ENCODE measurements around the gene CDKN2B. TPM values are rescaled to one million over a fixed set of nuclear protein-coding genes. Genes with fewer than 3 reads are reported as not detected.

CDKN2B gene
- total RNA-seq, 1 donor from 2014 or later = 252 TPM

DNA sequence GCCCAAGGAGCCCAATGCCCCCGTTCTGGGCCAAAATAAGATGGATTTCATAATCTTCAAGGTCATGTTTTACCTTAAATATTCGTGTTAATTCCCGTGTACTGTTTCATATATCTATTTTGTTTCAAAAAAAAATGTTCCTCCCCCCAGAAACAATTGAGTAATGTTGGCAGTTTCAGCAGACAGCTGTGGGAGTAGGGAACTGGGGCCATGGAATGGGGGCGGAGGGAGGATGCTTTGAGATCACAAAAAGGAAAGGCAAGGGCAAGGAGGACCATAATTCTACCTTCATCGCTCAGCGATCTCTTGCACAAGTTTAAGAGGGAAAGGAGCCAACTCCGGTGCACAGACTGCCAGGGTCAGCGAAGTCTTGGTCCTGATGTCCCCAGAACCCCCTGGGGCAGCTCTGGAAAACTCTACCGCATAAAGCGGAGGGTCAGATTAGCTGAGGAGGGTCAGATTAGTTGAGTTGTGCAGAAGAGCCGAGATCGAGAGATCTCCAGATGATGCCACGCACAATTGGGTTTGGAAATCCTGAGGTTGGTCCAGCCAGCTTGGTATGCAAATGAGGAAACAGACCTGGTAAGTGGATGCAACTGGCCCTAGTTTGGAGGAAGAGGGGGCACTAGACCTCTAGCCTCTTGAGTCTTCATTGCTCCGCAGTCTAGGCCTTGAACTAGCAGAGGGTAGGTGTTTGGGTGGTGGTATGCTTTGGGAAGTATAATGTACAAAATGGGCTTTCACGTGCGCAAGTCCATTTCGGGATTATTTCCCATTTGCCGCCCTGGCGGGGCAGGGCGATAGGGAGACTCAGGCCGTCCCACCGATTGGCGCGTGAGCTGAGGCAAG, 38.9 kb downstream of the CDKN2B start:
- TF ChIP-seq, protein P1, sequence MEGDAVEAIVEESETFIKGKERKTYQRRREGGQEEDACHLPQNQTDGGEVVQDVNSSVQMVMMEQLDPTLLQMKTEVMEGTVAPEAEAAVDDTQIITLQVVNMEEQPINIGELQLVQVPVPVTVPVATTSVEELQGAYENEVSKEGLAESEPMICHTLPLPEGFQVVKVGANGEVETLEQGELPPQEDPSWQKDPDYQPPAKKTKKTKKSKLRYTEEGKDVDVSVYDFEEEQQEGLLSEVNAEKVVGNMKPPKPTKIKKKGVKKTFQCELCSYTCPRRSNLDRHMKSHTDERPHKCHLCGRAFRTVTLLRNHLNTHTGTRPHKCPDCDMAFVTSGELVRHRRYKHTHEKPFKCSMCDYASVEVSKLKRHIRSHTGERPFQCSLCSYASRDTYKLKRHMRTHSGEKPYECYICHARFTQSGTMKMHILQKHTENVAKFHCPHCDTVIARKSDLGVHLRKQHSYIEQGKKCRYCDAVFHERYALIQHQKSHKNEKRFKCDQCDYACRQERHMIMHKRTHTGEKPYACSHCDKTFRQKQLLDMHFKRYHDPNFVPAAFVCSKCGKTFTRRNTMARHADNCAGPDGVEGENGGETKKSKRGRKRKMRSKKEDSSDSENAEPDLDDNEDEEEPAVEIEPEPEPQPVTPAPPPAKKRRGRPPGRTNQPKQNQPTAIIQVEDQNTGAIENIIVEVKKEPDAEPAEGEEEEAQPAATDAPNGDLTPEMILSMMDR (IDR thresholded peaks at IDR 0.05) = no peak
- H3K9me3 Mint-ChIP-seq (ENCODE audit: low read depth) = no peaks in the 10 kb centered on the region
- peaks cover 25% of the 10 kb centered on the region for H3K36me3 Mint-ChIP-seq (ENCODE audit: low read depth)
- H3K27ac Mint-ChIP-seq (ENCODE audit: unreplicated experiment) = no peak overlapping the region
- peaks cover 36% of the 10 kb centered on the region for H3K4me1 Mint-ChIP-seq (ENCODE audit: low read depth)
- no peak overlapping the region for H3K4me3 Mint-ChIP-seq (ENCODE audit: unreplicated experiment)
- no peak for DNase-seq (ENCODE audit: low spot score)
- peaks cover 87% of the 10 kb centered on the region for H3K27me3 Mint-ChIP-seq (ENCODE audit: low read depth)

DNA sequence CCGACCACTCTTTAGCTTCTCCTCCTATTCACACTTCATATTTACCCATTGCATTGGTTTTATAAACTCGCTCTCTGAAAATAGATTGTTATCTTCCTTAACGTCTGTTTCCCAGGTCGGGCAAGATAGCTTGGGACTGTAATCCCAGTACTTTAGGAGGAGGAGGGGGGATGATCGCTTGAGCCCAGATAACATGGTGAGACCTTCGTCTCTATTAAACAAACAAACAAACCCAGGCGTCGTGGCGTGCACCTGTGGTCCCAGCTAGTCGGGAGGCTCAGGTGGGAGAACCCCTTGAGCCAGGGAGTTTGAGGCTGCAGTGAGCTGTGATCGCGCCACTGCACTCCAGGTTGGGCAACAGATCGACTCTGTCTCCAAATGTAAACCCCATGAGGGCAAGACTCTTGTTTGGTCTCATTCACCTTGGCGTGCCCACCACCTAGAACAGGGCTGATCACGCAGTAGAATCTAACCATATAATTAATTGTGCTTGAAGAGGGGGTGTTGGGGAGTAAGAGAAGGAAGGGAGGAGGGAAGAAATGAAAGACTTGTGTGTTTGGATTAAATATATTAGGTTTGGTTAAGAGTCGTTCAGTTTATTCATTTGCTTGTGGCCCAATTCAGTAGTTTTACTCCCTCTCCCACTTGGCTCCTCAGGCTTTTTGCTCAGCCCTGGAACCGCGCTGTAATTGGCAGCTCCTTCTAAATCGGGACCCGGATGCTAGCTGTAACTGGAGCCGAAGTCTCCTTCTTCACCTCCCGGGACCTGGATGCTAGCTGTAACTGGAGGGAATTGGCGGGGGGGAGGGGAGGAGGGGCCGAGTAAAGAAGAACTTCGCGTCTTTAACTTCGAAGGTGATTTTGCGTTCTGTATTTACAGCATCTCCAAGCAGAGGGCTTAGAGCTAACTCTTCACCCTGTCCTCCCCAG, 39.8 kb downstream of the CDKN2B start:
- Mint-ChIP-seq H3K4me1 (ENCODE audit: low read depth) (peaks cover 28% of the 10 kb centered on the region), H3K36me3 (ENCODE audit: low read depth) (peaks cover 25% of the 10 kb centered on the region), H3K27me3 (ENCODE audit: low read depth) (peaks cover 82% of the 10 kb centered on the region), H3K4me3 (ENCODE audit: unreplicated experiment) (no peak overlapping the region), H3K9me3 (ENCODE audit: low read depth) (no peaks in the 10 kb centered on the region), H3K27ac (ENCODE audit: unreplicated experiment) (no peak overlapping the region)
- TF ChIP-seq, protein P1 (IDR thresholded peaks at IDR 0.05) = no peak
- DNase-seq (ENCODE audit: low spot score) = no peak

DNA sequence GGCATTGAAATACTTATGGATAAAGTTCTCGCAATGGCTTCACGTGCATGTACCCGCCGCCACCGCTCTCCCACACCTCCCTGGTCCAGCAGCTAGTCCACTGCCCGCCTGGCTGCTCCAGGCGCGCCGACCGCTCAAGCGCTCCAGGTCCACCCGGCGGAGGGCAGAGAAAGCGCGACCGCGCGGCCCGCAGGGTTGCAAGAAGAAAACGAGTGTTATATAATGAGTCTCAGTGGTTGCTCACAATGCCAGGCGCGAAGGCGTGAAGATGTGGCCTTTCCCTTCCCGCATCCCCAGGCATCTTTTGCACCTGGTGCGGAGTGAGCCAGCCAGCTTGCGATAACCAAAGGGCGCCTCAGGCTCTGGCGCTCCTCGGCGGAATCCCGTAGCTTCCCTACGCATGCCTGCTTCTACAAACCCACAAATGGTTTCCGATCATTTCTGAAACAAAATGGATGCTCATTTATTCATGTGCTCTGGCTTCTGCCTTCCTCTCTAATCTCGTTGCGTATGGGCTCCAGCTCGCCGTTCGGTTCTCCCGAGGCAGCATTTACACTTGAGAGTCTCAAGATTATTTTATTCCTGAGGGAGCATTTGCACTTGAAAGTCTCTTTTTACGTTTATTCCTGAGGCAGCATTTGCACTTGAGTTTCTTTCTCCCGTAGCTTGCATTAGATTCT, 40.6 kb downstream of the CDKN2B start:
- peaks cover 28% of the 10 kb centered on the region for H3K36me3 Mint-ChIP-seq (ENCODE audit: low read depth)
- peak overlapping the region; percentile 42 for H3K4me3 Mint-ChIP-seq (ENCODE audit: unreplicated experiment)
- no peak overlapping the region for H3K27ac Mint-ChIP-seq (ENCODE audit: unreplicated experiment)
- TF ChIP-seq, protein P1 (IDR thresholded peaks at IDR 0.05) = peak; percentile 12
- H3K9me3 Mint-ChIP-seq (ENCODE audit: low read depth) = peaks cover 4% of the 10 kb centered on the region
- peaks cover 26% of the 10 kb centered on the region for H3K4me1 Mint-ChIP-seq (ENCODE audit: low read depth)
- peaks cover 81% of the 10 kb centered on the region for H3K27me3 Mint-ChIP-seq (ENCODE audit: low read depth)
- DNase-seq (ENCODE audit: low spot score) = no peak

DNA sequence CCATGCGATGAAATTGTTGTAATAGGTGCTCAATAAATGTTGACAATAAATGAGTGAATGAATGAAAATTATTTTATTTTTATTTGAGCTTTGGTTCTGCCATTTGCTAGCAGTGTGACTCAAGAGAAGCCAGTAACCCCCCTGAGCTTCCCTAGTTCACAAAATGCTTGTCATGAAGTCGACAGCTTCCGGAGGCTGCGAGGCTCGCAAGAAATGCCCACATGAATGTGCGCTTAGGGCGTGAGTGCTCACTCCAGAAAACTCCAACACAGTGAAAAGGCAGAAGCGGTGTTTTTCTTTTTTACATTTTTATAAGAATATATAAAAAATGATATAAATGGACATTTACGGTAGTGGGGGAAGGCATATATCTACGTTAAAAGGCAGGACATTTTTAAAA, 41.4 kb downstream of the CDKN2B start:
- DNase-seq (ENCODE audit: low spot score) = no peak
- H3K36me3 Mint-ChIP-seq (ENCODE audit: low read depth) = peaks cover 34% of the 10 kb centered on the region
- TF ChIP-seq, protein P1 (IDR thresholded peaks at IDR 0.05) = no peak
- H3K27ac Mint-ChIP-seq (ENCODE audit: unreplicated experiment) = no peak overlapping the region
- H3K27me3 Mint-ChIP-seq (ENCODE audit: low read depth) = peaks cover 86% of the 10 kb centered on the region
- peaks cover 12% of the 10 kb centered on the region for H3K9me3 Mint-ChIP-seq (ENCODE audit: low read depth)
- H3K4me3 Mint-ChIP-seq (ENCODE audit: unreplicated experiment) = no peak overlapping the region
- H3K4me1 Mint-ChIP-seq (ENCODE audit: low read depth) = peaks cover 26% of the 10 kb centered on the region

DNA sequence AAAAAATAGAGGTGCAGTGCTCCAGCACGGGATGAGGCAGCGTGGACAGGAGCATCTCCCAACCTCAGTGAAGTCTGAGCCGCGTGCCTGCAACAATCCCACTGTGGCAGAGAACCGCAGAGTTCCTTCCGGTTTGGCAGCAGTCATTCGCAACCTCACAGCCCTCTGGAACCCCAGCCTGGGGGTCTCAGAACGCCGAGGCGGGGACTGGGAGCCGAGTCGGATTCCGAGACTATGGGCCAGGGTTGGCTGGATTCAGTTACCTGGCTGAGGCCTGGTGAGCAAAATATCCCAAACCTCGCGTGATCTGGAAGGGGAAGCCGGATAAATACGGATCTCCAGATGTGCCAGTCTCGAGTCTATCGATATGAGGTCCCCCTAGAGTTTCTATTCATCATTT, 41.9 kb downstream of the CDKN2B start:
- H3K4me1 Mint-ChIP-seq (ENCODE audit: low read depth) = peaks cover 26% of the 10 kb centered on the region
- H3K36me3 Mint-ChIP-seq (ENCODE audit: low read depth) = peaks cover 35% of the 10 kb centered on the region
- peaks cover 14% of the 10 kb centered on the region for H3K9me3 Mint-ChIP-seq (ENCODE audit: low read depth)
- H3K4me3 Mint-ChIP-seq (ENCODE audit: unreplicated experiment) = no peak overlapping the region
- no peak overlapping the region for H3K27ac Mint-ChIP-seq (ENCODE audit: unreplicated experiment)
- TF ChIP-seq, protein P1 (IDR thresholded peaks at IDR 0.05) = no peak
- no peak for DNase-seq (ENCODE audit: low spot score)
- H3K27me3 Mint-ChIP-seq (ENCODE audit: low read depth) = peaks cover 84% of the 10 kb centered on the region
